HAP-1 (cell line): ENCODE results near the gene ZNF664.

Source experiments
- DNase-seq, 2 experiments: peaks; one replicate each; pipeline ENCODE4 v3.0.0-alpha.2; 2016 to 2020; ENCODE audit warnings: low spot score in 2 of 2
- H3K27me3 ChIP-seq: fragments of 250-450 bp; sonication (Bioruptor Pico); 2 replicates; pipeline ENCODE4 v1.5.1; 2020; ENCODE audit warnings: low read depth, mild to moderate bottlenecking, moderate library complexity
- H3K36me3 ChIP-seq: fragments of 250-450 bp; sonication (Bioruptor Pico); replicated peaks from 2 replicates; pipeline ENCODE4 v1.5.1; 2020; ENCODE audit warnings: mild to moderate bottlenecking
- H3K4me1 ChIP-seq: fragments of 250-450 bp; sonication (Bioruptor Pico); 2 replicates; pipeline ENCODE4 v1.5.1; 2020; ENCODE audit warnings: mild to moderate bottlenecking
- H3K4me3 ChIP-seq: fragments of 250-450 bp; sonication (Bioruptor Pico); 2 replicates; pipeline ENCODE4 v1.5.1; 2020; ENCODE audit warnings: mild to moderate bottlenecking, moderate library complexity
- H3K9me3 ChIP-seq: fragments of 250-450 bp; sonication (Bioruptor Pico); 2 replicates; pipeline ENCODE4 v1.5.1; 2020; ENCODE audit warnings: mild to moderate bottlenecking, moderate library complexity
- in situ Hi-C: fragments of 300-500 bp; cut with MboI; formaldehyde crosslinking; loops from 3 replicates; pipeline ENCODE4 v1.14.3; 2020; ENCODE audit warnings: low sequenced_read_pairs, inconsistent platforms, mixed read lengths

The ZNF664 gene

DNA sequence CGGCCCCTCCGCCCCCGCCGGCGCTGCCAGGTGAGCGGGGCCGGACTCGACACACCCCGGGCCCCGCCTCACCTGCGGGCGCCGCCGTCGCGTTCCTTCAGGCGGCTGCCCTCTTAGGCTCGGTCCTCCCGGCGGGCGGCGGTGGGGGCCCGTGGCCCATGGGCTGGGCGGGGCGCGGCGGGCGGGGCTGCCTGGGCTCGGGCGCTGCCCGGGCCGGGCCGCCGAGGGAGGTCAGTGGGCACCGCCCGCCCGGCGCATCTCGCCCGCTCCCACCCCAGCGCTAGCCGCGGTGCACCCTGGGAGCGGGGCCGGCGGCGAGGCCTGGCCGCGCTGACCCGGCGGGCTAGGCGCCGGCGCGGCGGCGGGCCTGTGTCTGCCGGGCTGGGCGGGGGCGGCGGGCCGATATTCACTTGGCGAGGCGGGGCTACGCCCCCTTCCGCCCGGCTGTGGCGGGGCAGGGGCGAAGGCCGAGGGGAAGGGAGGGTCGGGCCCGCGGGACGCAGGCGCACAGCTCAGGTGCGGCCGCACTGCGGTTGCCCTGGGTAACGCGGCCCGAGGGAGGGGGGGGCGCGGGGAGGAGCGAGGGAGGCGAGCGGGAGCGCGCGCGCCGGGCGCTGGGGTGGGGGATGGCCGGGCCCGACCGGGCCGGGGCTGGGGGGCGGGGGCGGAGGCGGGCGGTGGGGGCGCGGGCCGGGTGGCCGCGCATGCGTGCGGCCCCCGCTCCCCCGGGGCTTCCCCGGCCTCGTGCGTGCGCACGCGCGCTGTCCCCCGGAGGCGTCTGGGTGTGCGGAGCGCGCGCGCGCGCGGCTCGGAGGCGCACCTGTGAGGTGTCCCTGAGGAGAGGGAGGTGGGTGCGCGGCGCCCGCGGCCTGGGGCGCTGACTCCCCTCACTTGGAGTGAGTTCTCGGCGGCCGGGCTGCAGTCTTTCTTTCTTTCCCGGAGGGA is at the start of gene ZNF664, which contains the start of gene CCDC92:
Gene ZNF664 (plus strand): TSS at position 759 of the 945 bp plus-strand sequence. CDS start 38,930 bp downstream, outside the sequence.
Gene CCDC92 (minus strand): TSS at position 375 of the 945 bp plus-strand sequence. CDS start 28,526 bp downstream, outside the sequence.
- peak; percentile 91 to 96 for DNase-seq
- peak within 1 kb of the TSS; percentile 75 for H3K4me3 ChIP-seq
- H3K36me3 ChIP-seq: peaks cover 19% of the 10 kb centered on the region
- H3K27me3 ChIP-seq: no peaks in the 10 kb centered on the region
- no peaks in the 10 kb centered on the region for H3K9me3 ChIP-seq
- peaks cover 7% of the 10 kb centered on the region; the same call in 1 of the 2 replicates for H3K4me1 ChIP-seq
- in situ Hi-C loops: no loop called here

DNA sequence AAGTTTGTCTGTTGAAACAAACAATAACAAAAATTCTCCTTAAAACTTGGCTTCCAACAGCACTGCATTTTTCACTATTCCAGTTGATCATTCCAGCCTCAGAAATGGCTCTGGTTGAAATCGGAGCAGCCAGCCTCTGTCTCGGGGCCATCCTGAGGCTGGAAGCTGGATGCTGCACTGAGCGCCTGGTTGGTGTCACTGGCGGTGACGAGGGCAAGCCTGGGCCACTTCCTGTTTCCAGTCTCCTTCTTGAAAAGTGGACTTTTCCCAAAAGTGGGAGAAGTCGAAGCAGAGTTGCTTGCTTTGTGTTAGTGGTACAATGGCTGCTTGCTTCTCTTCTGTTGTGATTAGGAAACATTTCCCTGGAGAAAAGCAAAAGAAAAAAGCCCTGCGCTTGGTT is 49.1 kb upstream of the ZNF664 start:
- in situ Hi-C loops: no loop called here
- no peaks in the 10 kb centered on the region for H3K4me1 ChIP-seq
- H3K9me3 ChIP-seq: no peaks in the 10 kb centered on the region
- no peak overlapping the region for H3K4me3 ChIP-seq
- no peaks in the 10 kb centered on the region for H3K36me3 ChIP-seq
- H3K27me3 ChIP-seq: no peaks in the 10 kb centered on the region
- no peak for DNase-seq

GRCh38 chr12:123924539-123924938 is 48.5 kb upstream of the ZNF664 start:
- Histone ChIP-seq H3K4me1 (no peaks in the 10 kb centered on the region), H3K4me3 (no peak overlapping the region), H3K36me3 (no peaks in the 10 kb centered on the region), H3K9me3 (no peaks in the 10 kb centered on the region), H3K27me3 (no peaks in the 10 kb centered on the region)
- DNase-seq: no peak
- in situ Hi-C loops: no loop called here

GRCh38 chr12:123928274-123928865 is 44.6 kb upstream of the ZNF664 start:
- H3K27me3 ChIP-seq: peaks cover 3% of the 10 kb centered on the region; the same call in 1 of the 2 replicates
- H3K4me3 ChIP-seq: no peak overlapping the region
- in situ Hi-C loops: no loop called here
- H3K4me1 ChIP-seq: no peaks in the 10 kb centered on the region
- no peaks in the 10 kb centered on the region for H3K36me3 ChIP-seq
- no peak for DNase-seq
- H3K9me3 ChIP-seq: no peaks in the 10 kb centered on the region; the same call in 1 of the 2 replicates

DNA sequence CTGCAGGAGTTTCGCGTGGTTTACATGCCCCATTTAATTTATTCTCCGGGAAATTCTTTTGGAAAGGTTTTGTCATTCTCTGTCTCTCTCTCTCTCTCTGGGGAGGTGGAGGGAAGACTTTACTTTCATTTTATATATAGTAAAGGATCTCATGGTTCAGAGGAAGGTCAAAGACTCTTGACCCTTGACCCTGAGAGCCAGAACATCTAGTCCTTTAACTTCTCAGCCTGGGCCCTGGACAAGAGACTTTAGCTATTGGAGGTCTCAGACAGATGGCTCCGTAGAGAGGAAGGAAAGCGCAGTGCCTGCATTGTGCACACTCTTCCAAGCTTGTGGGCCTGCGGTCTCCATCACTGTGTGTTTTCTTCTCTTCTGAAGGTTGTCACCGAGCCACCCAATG is 44.1 kb upstream of the ZNF664 start:
- no peaks in the 10 kb centered on the region; the same call in 1 of the 2 replicates for H3K9me3 ChIP-seq
- H3K27me3 ChIP-seq: peaks cover 3% of the 10 kb centered on the region; the same call in 1 of the 2 replicates
- no peaks in the 10 kb centered on the region for H3K36me3 ChIP-seq
- no peak overlapping the region for H3K4me3 ChIP-seq
- no peaks in the 10 kb centered on the region for H3K4me1 ChIP-seq
- no peak for DNase-seq
- in situ Hi-C loops: no loop called here

DNA sequence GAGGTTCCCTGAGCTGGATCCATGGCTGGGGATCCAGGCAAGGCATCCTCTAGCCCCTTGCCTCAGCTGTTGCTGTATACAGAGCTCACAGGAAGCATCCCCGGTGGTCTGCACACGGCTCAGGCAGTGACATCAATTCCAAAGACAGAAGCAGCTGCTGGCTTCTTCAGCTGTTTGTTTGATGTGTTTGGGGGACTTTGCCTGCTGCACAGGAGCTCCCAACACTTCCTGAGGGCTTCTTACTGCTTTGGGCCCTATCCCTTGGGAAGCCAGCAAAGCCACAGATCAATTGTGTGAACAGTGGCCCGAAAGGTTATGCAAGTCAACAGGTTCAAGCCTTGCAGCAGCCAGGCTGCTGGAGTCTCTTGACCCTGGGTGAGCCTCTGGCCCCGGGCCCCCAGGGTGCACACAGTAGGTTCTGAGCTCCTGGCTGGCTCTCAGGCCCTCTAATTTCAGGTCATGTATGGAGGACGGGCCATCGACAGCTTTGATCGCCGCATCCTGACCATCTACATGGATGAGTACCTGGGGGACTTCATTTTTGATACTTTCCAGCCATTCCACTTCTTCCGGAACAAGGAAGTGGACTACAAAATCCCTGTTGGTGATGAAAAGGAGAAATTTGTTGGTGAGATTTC is 43.0 kb upstream of the ZNF664 start:
- in situ Hi-C loops: no loop called here
- Histone ChIP-seq H3K27me3 (peaks cover 3% of the 10 kb centered on the region; the same call in 1 of the 2 replicates), H3K4me1 (no peaks in the 10 kb centered on the region), H3K36me3 (no peaks in the 10 kb centered on the region), H3K4me3 (no peak overlapping the region), H3K9me3 (no peaks in the 10 kb centered on the region; the same call in 1 of the 2 replicates)
- no peak for DNase-seq

GRCh38 chr12:123931686-123932321 is 41.2 kb upstream of the ZNF664 start:
- no peaks in the 10 kb centered on the region for H3K36me3 ChIP-seq
- H3K9me3 ChIP-seq: no peaks in the 10 kb centered on the region; the same call in 1 of the 2 replicates
- peaks cover 3% of the 10 kb centered on the region; the same call in 1 of the 2 replicates for H3K27me3 ChIP-seq
- in situ Hi-C loops: no loop called here
- H3K4me3 ChIP-seq: no peak overlapping the region
- no peak for DNase-seq
- H3K4me1 ChIP-seq: no peaks in the 10 kb centered on the region

DNA sequence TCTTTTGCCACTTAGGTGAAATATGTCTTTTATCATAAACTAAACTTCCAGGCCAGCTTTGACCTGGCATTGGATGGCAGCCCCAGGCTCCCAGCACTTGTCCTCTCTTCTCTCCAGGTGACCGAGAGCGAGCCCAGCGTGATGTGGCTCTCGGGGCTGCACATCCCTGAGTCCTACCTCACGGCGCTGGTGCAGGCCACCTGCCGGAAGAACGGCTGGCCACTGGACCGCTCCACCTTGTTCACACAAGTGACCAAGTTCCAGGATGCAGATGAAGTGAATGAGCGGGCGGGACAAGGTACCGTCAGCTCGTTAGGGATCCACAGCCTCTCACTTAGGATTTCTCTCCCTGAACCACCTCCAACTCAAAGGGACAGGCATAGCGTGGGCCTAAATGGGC is 39.8 kb upstream of the ZNF664 start:
- H3K4me3 ChIP-seq: no peak overlapping the region
- no peaks in the 10 kb centered on the region for H3K4me1 ChIP-seq
- DNase-seq: no peak
- no peaks in the 10 kb centered on the region; the same call in 1 of the 2 replicates for H3K9me3 ChIP-seq
- no peaks in the 10 kb centered on the region for H3K36me3 ChIP-seq
- H3K27me3 ChIP-seq: peaks cover 3% of the 10 kb centered on the region; the same call in 1 of the 2 replicates
- in situ Hi-C loops: no loop called here

- in situ Hi-C loops: no loop called here
- no peaks in the 10 kb centered on the region for H3K36me3 ChIP-seq
- H3K9me3 ChIP-seq: no peaks in the 10 kb centered on the region; the same call in 1 of the 2 replicates
- no peak overlapping the region for H3K4me3 ChIP-seq
- H3K4me1 ChIP-seq: no peaks in the 10 kb centered on the region
- no peak for DNase-seq
- H3K27me3 ChIP-seq: peaks cover 3% of the 10 kb centered on the region; the same call in 1 of the 2 replicates
These were observed 38.9 kb upstream of the ZNF664 start for GRCh38 chr12:123934016-123934620.

GRCh38 chr12:123934829-123935228 is 38.2 kb upstream of the ZNF664 start:
- in situ Hi-C loops: no loop called here
- Histone ChIP-seq H3K9me3 (no peaks in the 10 kb centered on the region; the same call in 1 of the 2 replicates), H3K4me1 (no peaks in the 10 kb centered on the region), H3K36me3 (no peaks in the 10 kb centered on the region), H3K4me3 (no peak overlapping the region), H3K27me3 (peaks cover 3% of the 10 kb centered on the region; the same call in 1 of the 2 replicates)
- DNase-seq: no peak

DNA sequence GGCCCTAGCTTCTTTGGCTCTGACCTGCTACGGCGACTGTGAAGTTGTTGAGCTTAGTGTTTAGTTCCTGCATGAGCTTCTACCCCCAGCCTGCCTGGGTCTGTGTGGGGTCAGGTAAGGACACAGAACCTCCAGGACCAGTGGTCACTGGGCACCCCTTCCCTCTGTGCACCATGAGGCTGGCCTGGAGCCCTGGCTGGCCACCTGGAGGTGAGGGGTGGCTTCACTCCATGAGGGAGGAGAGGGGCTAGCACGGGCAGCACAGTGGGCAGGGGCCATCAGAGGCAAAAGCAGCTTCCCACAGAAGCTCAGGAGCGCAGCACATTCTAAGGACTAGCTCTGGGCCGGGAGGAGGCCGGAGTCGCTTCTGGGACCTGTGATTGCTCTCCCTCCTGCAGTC is 37.1 kb upstream of the ZNF664 start:
- DNase-seq: no peak
- H3K4me1 ChIP-seq: no peaks in the 10 kb centered on the region
- peaks cover 3% of the 10 kb centered on the region; the same call in 1 of the 2 replicates for H3K27me3 ChIP-seq
- no peak overlapping the region for H3K4me3 ChIP-seq
- in situ Hi-C loops: no loop called here
- no peaks in the 10 kb centered on the region for H3K36me3 ChIP-seq
- no peaks in the 10 kb centered on the region for H3K9me3 ChIP-seq

GRCh38 chr12:123936471-123936870 is 36.5 kb upstream of the ZNF664 start:
- H3K4me1 ChIP-seq: no peaks in the 10 kb centered on the region
- H3K4me3 ChIP-seq: no peak overlapping the region
- H3K36me3 ChIP-seq: no peaks in the 10 kb centered on the region
- peaks cover 3% of the 10 kb centered on the region; the same call in 1 of the 2 replicates for H3K27me3 ChIP-seq
- no peak for DNase-seq
- in situ Hi-C loops: no loop called here
- H3K9me3 ChIP-seq: no peaks in the 10 kb centered on the region
